CD4-positive, alpha-beta T cell (primary cell): Measurements from ENCODE around the gene NCL. TPM values are rescaled to one million over a fixed set of nuclear protein-coding genes. Genes with fewer than 3 reads are reported as not detected.

Source experiments
- ATAC-seq: fragments of 200-7000 bp; cut with Tn5 transposase; one replicate; pipeline ENCODE4 v1.10.0; 2022; ENCODE audit warnings: mild to moderate bottlenecking; ENCODE audit not compliant: poor library complexity
- CTCF ChIA-PET: fragments of 350-600 bp; sonication (Branson Sonifier 250); formaldehyde crosslinking; loops from one replicate; lab custom pipeline; 2021; ENCODE audit warnings: antibody characterized with exemption, inconsistent platforms; lab: Charles Lee
- POLR2A ChIA-PET: fragments of 350-600 bp; sonication (Branson Sonifier 250); formaldehyde crosslinking; loops from one replicate; lab custom pipeline; 2021; ENCODE audit warnings: antibody characterized with exemption, inconsistent platforms; lab: Charles Lee
- DNase-seq, 14 experiments: peaks; one replicate each; pipeline ENCODE4 v3.0.0-alpha.2; 2013 to 2020; ENCODE audit warnings: mixed read lengths in 2 of 14
- H3K27ac ChIP-seq, 2 donors: one replicate each; pipeline versions ENCODE4 v1.5.1 to v1.7.0; 2013; ENCODE audit warnings: low read length in 2 of 2, low read depth in 1 of 2, mild to moderate bottlenecking in 1 of 2
- H3K27me3 ChIP-seq, 2 experiments: 1 replicate in 1 of 2; 2 replicates in 1 of 2; pipeline versions ENCODE4 v1.6.1 to v1.7.0; 2013; ENCODE audit warnings: low read length in 2 of 2, control low read depth in 1 of 2, mild to moderate bottlenecking in 1 of 2, moderate library complexity in 1 of 2; ENCODE audit not compliant: insufficient read depth in 2 of 2, control insufficient read depth in 1 of 2
- H3K36me3 ChIP-seq: one replicate; pipeline ENCODE4 v1.6.1; 2013; ENCODE audit warnings: low read length, control low read depth; ENCODE audit not compliant: insufficient read depth
- H3K4me1 ChIP-seq: one replicate; pipeline ENCODE4 v1.6.1; 2013; ENCODE audit warnings: low read length, control low read depth; ENCODE audit not compliant: insufficient read depth
- H3K4me3 ChIP-seq: one replicate; pipeline ENCODE4 v1.5.1; 2013; ENCODE audit warnings: mild to moderate bottlenecking, low read length, moderate library complexity
- H3K9me3 ChIP-seq, 2 experiments: 1 replicate in 1 of 2; 2 replicates in 1 of 2; pipeline versions ENCODE4 v1.6.1 to v1.7.0; 2013; ENCODE audit warnings: low read length in 2 of 2, mild to moderate bottlenecking in 2 of 2, control low read depth in 1 of 2, moderate library complexity in 1 of 2; ENCODE audit not compliant: control insufficient read depth in 1 of 2, insufficient read depth in 1 of 2
- H3K27ac Mint-ChIP-seq: one replicate; pipeline ENCODE4 v1.8.0; 2020; ENCODE audit warnings: mixed read lengths
- H3K27me3 Mint-ChIP-seq: one replicate; pipeline ENCODE4 v1.8.0; 2021; ENCODE audit warnings: mixed read lengths
- H3K36me3 Mint-ChIP-seq: one replicate; pipeline ENCODE4 v1.8.0; 2021; ENCODE audit warnings: low read depth, mixed read lengths
- H3K4me1 Mint-ChIP-seq: one replicate; pipeline ENCODE4 v1.8.0; 2021; ENCODE audit warnings: low read depth, mixed read lengths
- H3K4me3 Mint-ChIP-seq: one replicate; pipeline ENCODE4 v1.8.0; 2020; ENCODE audit warnings: mild to moderate bottlenecking, mixed read lengths
- H3K9me3 Mint-ChIP-seq: one replicate; pipeline ENCODE4 v1.8.0; 2020; ENCODE audit warnings: mixed read lengths
- intact Hi-C, 2 experiments: fragments of 100-400 bp; cut with DNase I in 1 of 2; cut with micrococcal nuclease in 1 of 2; formaldehyde crosslinking; loops; one replicate each; pipeline versions ENCODE4 v1.15.1 to v1.9.0; 2023 to 2025; cut with DNase I, micrococcal nuclease
- total RNA-seq, 174 experiments: library from RNA in 2 of 174; stranded (reverse) in 2 of 174; gene quantifications; one replicate each; pipeline ENCODE4 v1.2.3 and lab custom pipeline; 2021 to 2026
- TF ChIP-seq, protein P1 (sequence below): fragments of 200-600 bp; IDR thresholded peaks from one replicate; pipeline ENCODE4 v1.8.0; 2022; ENCODE audit warnings: antibody characterized with exemption, mild to moderate bottlenecking

NCL gene
- total RNA-seq, 2 experiments from 2014 or later = 387 to 395 TPM

DNA sequence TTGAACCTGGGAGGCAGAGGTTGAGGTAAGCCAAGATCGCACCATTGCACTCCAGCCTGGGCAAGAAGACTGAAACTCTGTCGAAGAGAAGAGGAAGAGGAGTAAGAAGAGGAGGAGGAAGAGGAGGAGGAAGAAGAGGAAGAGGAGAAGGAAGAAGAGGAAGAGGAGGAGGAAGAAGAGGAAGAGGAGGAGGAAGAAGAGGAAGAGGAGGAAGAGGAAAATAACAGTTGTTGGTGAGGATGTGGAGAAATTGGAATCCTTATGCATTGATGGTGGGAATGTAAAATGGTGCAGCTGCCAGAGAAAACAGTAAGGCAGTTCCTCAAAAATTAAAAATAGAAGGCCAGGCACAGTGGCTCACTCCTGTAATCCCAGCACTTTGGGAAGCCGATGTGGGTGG lies 8.5 kb upstream of the NCL start:
- TF ChIP-seq, protein P1, sequence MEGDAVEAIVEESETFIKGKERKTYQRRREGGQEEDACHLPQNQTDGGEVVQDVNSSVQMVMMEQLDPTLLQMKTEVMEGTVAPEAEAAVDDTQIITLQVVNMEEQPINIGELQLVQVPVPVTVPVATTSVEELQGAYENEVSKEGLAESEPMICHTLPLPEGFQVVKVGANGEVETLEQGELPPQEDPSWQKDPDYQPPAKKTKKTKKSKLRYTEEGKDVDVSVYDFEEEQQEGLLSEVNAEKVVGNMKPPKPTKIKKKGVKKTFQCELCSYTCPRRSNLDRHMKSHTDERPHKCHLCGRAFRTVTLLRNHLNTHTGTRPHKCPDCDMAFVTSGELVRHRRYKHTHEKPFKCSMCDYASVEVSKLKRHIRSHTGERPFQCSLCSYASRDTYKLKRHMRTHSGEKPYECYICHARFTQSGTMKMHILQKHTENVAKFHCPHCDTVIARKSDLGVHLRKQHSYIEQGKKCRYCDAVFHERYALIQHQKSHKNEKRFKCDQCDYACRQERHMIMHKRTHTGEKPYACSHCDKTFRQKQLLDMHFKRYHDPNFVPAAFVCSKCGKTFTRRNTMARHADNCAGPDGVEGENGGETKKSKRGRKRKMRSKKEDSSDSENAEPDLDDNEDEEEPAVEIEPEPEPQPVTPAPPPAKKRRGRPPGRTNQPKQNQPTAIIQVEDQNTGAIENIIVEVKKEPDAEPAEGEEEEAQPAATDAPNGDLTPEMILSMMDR = no peak

DNA sequence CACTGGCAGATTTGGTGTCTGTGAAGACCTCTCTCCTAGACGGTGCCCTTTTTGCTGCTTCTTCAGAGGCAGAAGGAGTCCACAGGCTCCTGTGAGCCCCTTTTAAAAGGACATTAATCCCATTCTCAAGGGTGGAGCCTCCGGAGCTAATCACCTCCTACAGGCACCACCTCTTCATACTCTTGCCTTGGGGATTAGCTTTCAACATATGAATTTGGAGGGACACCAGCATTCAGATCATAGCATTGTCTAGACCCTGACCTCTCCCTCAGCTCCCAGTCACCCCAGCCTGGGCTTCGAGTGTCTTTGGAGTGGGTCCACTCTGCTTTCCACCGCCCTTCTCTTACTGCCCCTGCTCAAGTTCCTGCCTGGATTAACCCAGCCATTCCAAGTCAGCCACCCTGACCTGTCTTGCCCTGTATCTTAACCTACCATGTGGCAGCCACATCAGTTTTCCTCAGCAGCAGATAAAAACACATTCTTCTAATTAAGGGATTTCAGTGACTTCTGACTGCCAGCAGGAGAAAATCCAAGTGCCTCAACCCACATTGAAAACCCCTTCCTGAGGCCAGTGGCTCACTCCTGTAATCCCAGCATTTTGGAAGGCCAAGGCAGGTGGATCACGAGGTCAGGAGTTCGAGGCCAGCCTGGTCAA lies 6.1 kb upstream of the NCL start:
- Mint-ChIP-seq H3K9me3 (no peaks in the 10 kb centered on the region), H3K36me3 (no peaks in the 10 kb centered on the region), H3K27me3 (no peaks in the 10 kb centered on the region), H3K4me1 (peaks cover 7% of the 10 kb centered on the region), H3K4me3 (no peak overlapping the region), H3K27ac (no peak overlapping the region)
- intact Hi-C loops = no loop called here
- Histone ChIP-seq H3K36me3 (no peaks in the 10 kb centered on the region), H3K4me3 (no peak overlapping the region), H3K9me3 (no peaks in the 10 kb centered on the region), H3K27me3 (no peaks in the 10 kb centered on the region), H3K27ac (no peak overlapping the region), H3K4me1 (peaks cover 13% of the 10 kb centered on the region)
- DNase-seq (no peak), ATAC-seq (no peak)
- CTCF ChIA-PET = no interaction called here
- TF ChIP-seq, protein P1 = no peak
- POLR2A ChIA-PET = interaction anchor here (0.8 kb wide), 1 partner anchor 12 kb away, joined by 4 read pairs; no protein-coding TSS in a partner anchor

More for the DNA sequence above, 8.5 kb upstream of the NCL start:
- no peaks in the 10 kb centered on the region for H3K36me3 ChIP-seq
- ChIA-PET CTCF (interaction anchor here (0.8 kb wide), 1 partner anchor 9 kb away, joined by 3 read pairs; no protein-coding TSS in a partner anchor), POLR2A (interaction anchor here (2.0 to 5.5 kb wide), 2 partner anchors 8 to 10 kb away, joined by 4 to 31 read pairs; partner anchors contain the start of gene NCL)
- H3K4me1 ChIP-seq = peaks cover 7% of the 10 kb centered on the region
- H3K4me1 Mint-ChIP-seq = peaks cover 5% of the 10 kb centered on the region
- no peak overlapping the region for H3K4me3 ChIP-seq
- H3K27me3 Mint-ChIP-seq = no peaks in the 10 kb centered on the region
- intact Hi-C loops = no loop called here
- H3K9me3 ChIP-seq = no peaks in the 10 kb centered on the region
- H3K9me3 Mint-ChIP-seq = no peaks in the 10 kb centered on the region
- H3K27me3 ChIP-seq = no peaks in the 10 kb centered on the region
- H3K4me3 Mint-ChIP-seq = no peak overlapping the region
- no peak for DNase-seq
- no peak for ATAC-seq
- H3K27ac ChIP-seq = no peak overlapping the region
- H3K36me3 Mint-ChIP-seq = no peaks in the 10 kb centered on the region
- no peak overlapping the region for H3K27ac Mint-ChIP-seq

DNA sequence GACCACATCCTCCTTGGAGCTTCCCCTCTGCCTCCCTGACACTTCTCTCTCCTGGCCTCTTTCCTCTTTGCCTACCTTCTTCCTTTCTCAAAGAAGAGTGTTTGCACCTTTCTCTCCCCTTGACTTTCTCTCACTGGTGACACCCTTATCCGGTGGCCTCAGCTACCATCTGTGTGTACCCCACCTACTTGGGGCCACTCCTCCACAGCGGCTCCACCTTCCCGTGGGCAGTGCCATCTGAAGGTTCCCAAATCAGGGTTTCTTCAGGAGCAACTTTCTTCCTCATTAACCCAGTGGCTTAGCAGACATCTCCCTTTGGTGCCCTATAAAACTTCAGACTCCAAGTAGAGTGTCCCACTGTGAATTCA lies 5.3 kb upstream of the NCL start:
- TF ChIP-seq, protein P1 = no peak
- POLR2A ChIA-PET = interaction anchor here (7.4 kb wide), 1 partner anchor 12 kb away, joined by 174 read pairs; no protein-coding TSS in a partner anchor

More for the DNA sequence above, 5.3 kb upstream of the NCL start:
- CTCF ChIA-PET = interaction anchor here (1.2 to 1.7 kb wide), 2 partner anchors 13 to 18 kb away, joined by 4 to 5 read pairs; no protein-coding TSS in a partner anchor
- intact Hi-C loops = loop anchor here in 1 of 2 experiments (5.0 to 10.0 kb wide), 2 partner anchors 133 to 755 kb away; partner anchors contain the start of gene CAB39
- no peaks in the 10 kb centered on the region for H3K27me3 Mint-ChIP-seq
- Histone ChIP-seq H3K4me1 (peaks cover 21% of the 10 kb centered on the region), H3K27ac (no peak overlapping the region), H3K36me3 (no peaks in the 10 kb centered on the region), H3K9me3 (no peaks in the 10 kb centered on the region), H3K4me3 (no peak overlapping the region), H3K27me3 (no peaks in the 10 kb centered on the region)
- H3K4me3 Mint-ChIP-seq = no peak overlapping the region
- DNase-seq = no peak
- no peaks in the 10 kb centered on the region for H3K9me3 Mint-ChIP-seq
- H3K4me1 Mint-ChIP-seq = peaks cover 14% of the 10 kb centered on the region
- no peak for ATAC-seq
- no peaks in the 10 kb centered on the region for H3K36me3 Mint-ChIP-seq
- no peak overlapping the region for H3K27ac Mint-ChIP-seq
